CD4-positive, alpha-beta T cell treated with Interleukin-1 beta for 1 hour (primary cell): ENCODE measurements around the gene ENDOG.
A peak's percentile ranks its signal among the peaks of the same experiment; 100 is the strongest.

Experiments used
- DNase-seq, 2 donors: peaks; one replicate each; pipeline ENCODE4 v3.0.0-alpha.2; 2020 to 2022

Gene ENDOG

GRCh38 chr9:128802482-128802881, 15.8 kb upstream of the ENDOG start:
- no peak for DNase-seq

- DNase-seq: no peak
These were observed 12.6 kb upstream of the ENDOG start for GRCh38 chr9:128805661-128806060.

- DNase-seq: no peak
These were observed 10.5 kb upstream of the ENDOG start for GRCh38 chr9:128807827-128808226.

- DNase-seq: no peak
These were observed 9.8 kb upstream of the ENDOG start for GRCh38 chr9:128808543-128808942.

GRCh38 chr9:128809036-128809599, 9.2 kb upstream of the ENDOG start:
- no peak for DNase-seq

GRCh38 chr9:128809831-128810230, 8.5 kb upstream of the ENDOG start:
- DNase-seq: no peak

- DNase-seq: no peak
These were observed 7.4 kb upstream of the ENDOG start for GRCh38 chr9:128810873-128811272.

GRCh38 chr9:128818839-128819715, 777 bp downstream of the ENDOG start:
- peak; percentile 40 to 46 for DNase-seq

GRCh38 chr9:128819716-128820664, 1.7 kb downstream of the ENDOG start:
- DNase-seq: no peak

- no peak for DNase-seq
These were observed 2.6 kb downstream of the ENDOG start for GRCh38 chr9:128820665-128821583.

GRCh38 chr9:128821584-128822406, 3.5 kb downstream of the ENDOG start:
- DNase-seq: no peak

- DNase-seq: no peak
These were observed 4.2 kb downstream of the ENDOG start for GRCh38 chr9:128822407-128823042.

- no peak for DNase-seq
These were observed 5.1 kb downstream of the ENDOG start for GRCh38 chr9:128823362-128823902.

- no peak for DNase-seq
These were observed 5.7 kb downstream of the ENDOG start for GRCh38 chr9:128823903-128824406.

- DNase-seq: no peak
These were observed 6.6 kb downstream of the ENDOG start for GRCh38 chr9:128824911-128825310.

GRCh38 chr9:128825923-128826700, 7.8 kb downstream of the ENDOG start:
- DNase-seq: no peak

- no peak for DNase-seq
These were observed 10.0 kb downstream of the ENDOG start for GRCh38 chr9:128828267-128828666.

- no peak for DNase-seq
These were observed 10.6 kb downstream of the ENDOG start for GRCh38 chr9:128828719-128829452.
